Measurements from ENCODE around the gene C1orf167.

Gene C1orf167

GRCh38 chr1:11735854-11736745, 25.9 kb upstream of the C1orf167 start, which contains the start of gene AGTRAP:
Gene AGTRAP (plus strand): TSS chr1:11736136. CDS start chr1:11736209, 73 bp downstream.
- FAIRE-seq, result peak; percentile 95
- TF ChIP-seq TAF1 (IDR thresholded peaks at IDR 0.05; ENCODE audit: low read depth, low read length) (no peak), SPI1 (IDR thresholded peaks at IDR 0.05; ENCODE audit: low read depth, low read length) (0 out of 2 replicates have a peak, but pooled peaks have one; percentile 23), PAX5 (IDR thresholded peaks at IDR 0.05; ENCODE audit: insufficient read depth, low read length, severe bottlenecking) (no peak)

GRCh38 chr1:11736746-11737639, 25.0 kb upstream of the C1orf167 start:
- no peak for DNase-seq (ENCODE audit: insufficient read length, low spot score)
- FAIRE-seq, result no peak
- TF ChIP-seq POU2F2 (IDR thresholded peaks at IDR 0.05; ENCODE audit: low read depth, low read length) (no peak), POLR2A (IDR thresholded peaks at IDR 0.05; ENCODE audit: low read depth, low read length) (0 out of 2 replicates have a peak, but pooled peaks have one; percentile 19), PAX5 (IDR thresholded peaks at IDR 0.05; ENCODE audit: insufficient read depth, low read length, severe bottlenecking) (no peak), POLR2AphosphoS5 (IDR thresholded peaks at IDR 0.05; ENCODE audit: low read depth, low read length) (no peak), SPI1 (IDR thresholded peaks at IDR 0.05; ENCODE audit: low read depth, low read length) (no peak), TAF1 (IDR thresholded peaks at IDR 0.05; ENCODE audit: low read depth, low read length) (no peak)

More at GRCh38 chr1:11735854-11736745, 25.9 kb upstream of the C1orf167 start, which contains the start of gene AGTRAP:
- peak; percentile 91 for DNase-seq (ENCODE audit: insufficient read length, low spot score)

GRCh38 chr1:11738096-11738495, 23.9 kb upstream of the C1orf167 start:
- DNase-seq (ENCODE audit: insufficient read length, low spot score) (no peak), FAIRE-seq (no peak)
- TF ChIP-seq SPI1 (IDR thresholded peaks at IDR 0.05; ENCODE audit: low read depth, low read length) (no peak), TAF1 (IDR thresholded peaks at IDR 0.05; ENCODE audit: low read depth, low read length) (no peak)

GRCh38 chr1:11738783-11739182, 23.2 kb upstream of the C1orf167 start:
- no peak for DNase-seq (ENCODE audit: insufficient read length, low spot score)
- FAIRE-seq, result no peak
- TF ChIP-seq TAF1 (IDR thresholded peaks at IDR 0.05; ENCODE audit: low read depth, low read length) (no peak), SPI1 (IDR thresholded peaks at IDR 0.05; ENCODE audit: low read depth, low read length) (peak; percentile 52)

- no peak for TF ChIP-seq POLR2AphosphoS5 (IDR thresholded peaks at IDR 0.05; ENCODE audit: low read depth, low read length)
- TF ChIP-seq POLR2A (IDR thresholded peaks at IDR 0.05; ENCODE audit: low read depth, low read length), result no peak
- FAIRE-seq (peak; percentile 86), DNase-seq (ENCODE audit: insufficient read length, low spot score) (no peak)
Observed at GRCh38 chr1:11740258-11741192, 21.5 kb upstream of the C1orf167 start.

- FAIRE-seq, result no peak
- DNase-seq (ENCODE audit: insufficient read length, low spot score), result no peak
- TF ChIP-seq POLR2A (IDR thresholded peaks at IDR 0.05; ENCODE audit: low read depth, low read length) (no peak), PAX5 (IDR thresholded peaks at IDR 0.05; ENCODE audit: insufficient read depth, low read length, severe bottlenecking) (no peak), POLR2AphosphoS5 (IDR thresholded peaks at IDR 0.05; ENCODE audit: low read depth, low read length) (no peak), TAF1 (IDR thresholded peaks at IDR 0.05; ENCODE audit: low read depth, low read length) (no peak), POU2F2 (IDR thresholded peaks at IDR 0.05; ENCODE audit: low read depth, low read length) (no peak)
Observed at GRCh38 chr1:11741482-11741881, 20.5 kb upstream of the C1orf167 start.

- TF ChIP-seq TAF1 (IDR thresholded peaks at IDR 0.05; ENCODE audit: low read depth, low read length) (no peak), POU2F2 (IDR thresholded peaks at IDR 0.05; ENCODE audit: low read depth, low read length) (no peak), POLR2AphosphoS5 (IDR thresholded peaks at IDR 0.05; ENCODE audit: low read depth, low read length) (no peak), POLR2A (IDR thresholded peaks at IDR 0.05; ENCODE audit: low read depth, low read length) (no peak), SPI1 (IDR thresholded peaks at IDR 0.05; ENCODE audit: low read depth, low read length) (no peak), PAX5 (IDR thresholded peaks at IDR 0.05; ENCODE audit: insufficient read depth, low read length, severe bottlenecking) (no peak)
- DNase-seq (ENCODE audit: insufficient read length, low spot score) (no peak), FAIRE-seq (no peak)
Observed at GRCh38 chr1:11741919-11742558, 20.0 kb upstream of the C1orf167 start.

GRCh38 chr1:11744287-11744686, 17.7 kb upstream of the C1orf167 start:
- TF ChIP-seq PAX5 (IDR thresholded peaks at IDR 0.05; ENCODE audit: insufficient read depth, low read length, severe bottlenecking) (no peak), POLR2AphosphoS5 (IDR thresholded peaks at IDR 0.05; ENCODE audit: low read depth, low read length) (no peak), SPI1 (IDR thresholded peaks at IDR 0.05; ENCODE audit: low read depth, low read length) (no peak), POLR2A (IDR thresholded peaks at IDR 0.05; ENCODE audit: low read depth, low read length) (no peak), TAF1 (IDR thresholded peaks at IDR 0.05; ENCODE audit: low read depth, low read length) (no peak), POU2F2 (IDR thresholded peaks at IDR 0.05; ENCODE audit: low read depth, low read length) (no peak)
- no peak for DNase-seq (ENCODE audit: insufficient read length, low spot score)
- no peak for FAIRE-seq

GRCh38 chr1:11746092-11746491, 15.9 kb upstream of the C1orf167 start:
- no peak for TF ChIP-seq POLR2AphosphoS5 (IDR thresholded peaks at IDR 0.05; ENCODE audit: low read depth, low read length)
- no peak for TF ChIP-seq PAX5 (IDR thresholded peaks at IDR 0.05; ENCODE audit: insufficient read depth, low read length, severe bottlenecking)
- FAIRE-seq, result no peak
- no peak for DNase-seq (ENCODE audit: insufficient read length, low spot score)

All from GM12891 (cell line).